Endothelial cell of umbilical vein (primary cell): Measurements from ENCODE around the gene IDH3A.

Experiments
- CTCF ChIP-seq, 2 donors: IDR thresholded peaks; 1 replicate in 1 of 2; 2 replicates in 1 of 2; pipeline ENCODE4 v1.5.1; 2011; ENCODE audit warnings: low read length in 2 of 2, mild to moderate bottlenecking in 2 of 2, moderate library complexity in 2 of 2, control low read depth in 1 of 2, inconsistent platforms in 1 of 2, low read depth in 1 of 2; ENCODE audit not compliant: insufficient read depth in 1 of 2; ENCODE audit errors: extremely low read depth in 1 of 2
- EZH2 ChIP-seq: IDR thresholded peaks from 2 replicates; pipeline ENCODE4 v1.6.1; 2012; ENCODE audit warnings: borderline replicate concordance, low read depth, mild to moderate bottlenecking, moderate library complexity, low read length, inconsistent platforms; ENCODE audit not compliant: severe bottlenecking
- FOS ChIP-seq: IDR thresholded peaks from 2 replicates; pipeline ENCODE4 v1.6.1; 2011; ENCODE audit warnings: mild to moderate bottlenecking, low read length, moderate library complexity, borderline replicate concordance; ENCODE audit not compliant: insufficient read depth
- GATA2 ChIP-seq: IDR thresholded peaks from 2 replicates; pipeline ENCODE4 v1.7.0; 2011; ENCODE audit warnings: low read depth, mild to moderate bottlenecking, moderate library complexity, mixed read lengths, low read length; ENCODE audit not compliant: insufficient read length, insufficient read depth
- JUN ChIP-seq: IDR thresholded peaks from 2 replicates; pipeline ENCODE4 v1.6.1; 2011; ENCODE audit warnings: borderline replicate concordance, low read depth; ENCODE audit not compliant: insufficient read length, insufficient read depth
- MAX ChIP-seq: IDR thresholded peaks from 2 replicates; pipeline ENCODE4 v1.6.1; 2011; ENCODE audit not compliant: insufficient read depth, insufficient read length
- MYC ChIP-seq: IDR thresholded peaks from one replicate; pipeline ENCODE4 v1.6.1; 2011; ENCODE audit warnings: mild to moderate bottlenecking, low read depth, low read length
- POLR2A ChIP-seq: IDR thresholded peaks from 2 replicates; pipeline ENCODE4 v1.6.1; 2012; ENCODE audit warnings: low read depth, mild to moderate bottlenecking, control low read depth, low read length
- POLR2AphosphoS5 ChIP-seq: IDR thresholded peaks from 2 replicates; pipeline ENCODE4 v1.6.1; 2012; ENCODE audit warnings: low read depth, mild to moderate bottlenecking, control low read depth, low read length, moderate library complexity; ENCODE audit not compliant: insufficient read depth

GRCh38 chr15:78167227-78167888 lies 18.2 kb downstream of the IDH3A start:
- TF ChIP-seq CTCF (IDR thresholded peaks at IDR 0.05; ENCODE audit: extremely low read depth in 1 of 2, insufficient read depth in 1 of 2, low read depth in 1 of 2, low read length in 2 of 2) (no peak), EZH2 (no peak), FOS (no peak), POLR2A (no peak), POLR2AphosphoS5 (no peak), MYC (no peak), MAX (no peak), GATA2 (no peak), JUN (no peak)
